ENCODE results near the gene PLEKHG3.

The PLEKHG3 gene

GRCh38 chr14:64771161-64771560 is 66.9 kb downstream of the PLEKHG3 start:
- no peak for TF ChIP-seq USF1 (IDR thresholded peaks at IDR 0.05)
- no peak for TF ChIP-seq CEBPB (IDR thresholded peaks at IDR 0.05)
- no peak for TF ChIP-seq EP300 (IDR thresholded peaks at IDR 0.05; ENCODE audit: borderline replicate concordance)
- no peak for TF ChIP-seq ZBTB7A (IDR thresholded peaks at IDR 0.05; ENCODE audit: low read depth)
- no peak for TF ChIP-seq REST (IDR thresholded peaks at IDR 0.05; ENCODE audit: low read depth)
- no peak for TF ChIP-seq TEAD4 (IDR thresholded peaks at IDR 0.05)
- no peak for TF ChIP-seq NFIC (IDR thresholded peaks at IDR 0.05)
- no peak for TF ChIP-seq MAX (IDR thresholded peaks at IDR 0.05)
- no peak for TF ChIP-seq EGR1 (IDR thresholded peaks at IDR 0.05)
- TF ChIP-seq FOXM1 (IDR thresholded peaks at IDR 0.05; ENCODE audit: borderline replicate concordance, low read depth): no peak
- no peak for TF ChIP-seq RAD21 (IDR thresholded peaks at IDR 0.05; ENCODE audit: low read depth)
- no peak for TF ChIP-seq YY1 (IDR thresholded peaks at IDR 0.05; ENCODE audit: low read depth)
- TF ChIP-seq TCF12 (IDR thresholded peaks at IDR 0.05; ENCODE audit: low read depth): no peak
- no peak for TF ChIP-seq CREB1 (IDR thresholded peaks at IDR 0.05; ENCODE audit: low read depth)
- TF ChIP-seq TAF1 (IDR thresholded peaks at IDR 0.05; ENCODE audit: low read depth): no peak

GRCh38 chr14:64772397-64772950 is 68.2 kb downstream of the PLEKHG3 start:
- TF ChIP-seq EGR1 (IDR thresholded peaks at IDR 0.05) (no peak), RAD21 (IDR thresholded peaks at IDR 0.05; ENCODE audit: low read depth) (peak; percentile 13; the same call in 1 of the 2 replicates), ZBTB7A (IDR thresholded peaks at IDR 0.05; ENCODE audit: low read depth) (no peak)

- TF ChIP-seq CREB1 (IDR thresholded peaks at IDR 0.05; ENCODE audit: low read depth) (no peak), FOXM1 (IDR thresholded peaks at IDR 0.05; ENCODE audit: borderline replicate concordance, low read depth) (no peak), NFIC (IDR thresholded peaks at IDR 0.05) (no peak), TEAD4 (IDR thresholded peaks at IDR 0.05) (no peak), TAF1 (IDR thresholded peaks at IDR 0.05; ENCODE audit: low read depth) (no peak), EP300 (IDR thresholded peaks at IDR 0.05; ENCODE audit: borderline replicate concordance) (no peak), REST (IDR thresholded peaks at IDR 0.05; ENCODE audit: low read depth) (no peak), EGR1 (IDR thresholded peaks at IDR 0.05) (no peak), MAX (IDR thresholded peaks at IDR 0.05) (no peak), CEBPB (IDR thresholded peaks at IDR 0.05) (no peak), YY1 (IDR thresholded peaks at IDR 0.05; ENCODE audit: low read depth) (no peak), RAD21 (IDR thresholded peaks at IDR 0.05; ENCODE audit: low read depth) (no peak), USF1 (IDR thresholded peaks at IDR 0.05) (no peak), ZBTB7A (IDR thresholded peaks at IDR 0.05; ENCODE audit: low read depth) (no peak), TCF12 (IDR thresholded peaks at IDR 0.05; ENCODE audit: low read depth) (no peak)
Measured at GRCh38 chr14:64773046-64773445, 68.8 kb downstream of the PLEKHG3 start.

GRCh38 chr14:64773577-64773976 is 69.4 kb downstream of the PLEKHG3 start:
- no peak for TF ChIP-seq CREB1 (IDR thresholded peaks at IDR 0.05; ENCODE audit: low read depth)
- TF ChIP-seq EGR1 (IDR thresholded peaks at IDR 0.05): no peak
- no peak for TF ChIP-seq MAX (IDR thresholded peaks at IDR 0.05)
- no peak for TF ChIP-seq EP300 (IDR thresholded peaks at IDR 0.05; ENCODE audit: borderline replicate concordance)
- TF ChIP-seq REST (IDR thresholded peaks at IDR 0.05; ENCODE audit: low read depth): no peak
- TF ChIP-seq NFIC (IDR thresholded peaks at IDR 0.05): no peak
- no peak for TF ChIP-seq FOXM1 (IDR thresholded peaks at IDR 0.05; ENCODE audit: borderline replicate concordance, low read depth)
- TF ChIP-seq RAD21 (IDR thresholded peaks at IDR 0.05; ENCODE audit: low read depth): no peak
- no peak for TF ChIP-seq YY1 (IDR thresholded peaks at IDR 0.05; ENCODE audit: low read depth)
- TF ChIP-seq ZBTB7A (IDR thresholded peaks at IDR 0.05; ENCODE audit: low read depth): no peak
- no peak for TF ChIP-seq TAF1 (IDR thresholded peaks at IDR 0.05; ENCODE audit: low read depth)
- TF ChIP-seq USF1 (IDR thresholded peaks at IDR 0.05): no peak
- TF ChIP-seq CEBPB (IDR thresholded peaks at IDR 0.05): no peak
- TF ChIP-seq TEAD4 (IDR thresholded peaks at IDR 0.05): no peak
- TF ChIP-seq TCF12 (IDR thresholded peaks at IDR 0.05; ENCODE audit: low read depth): no peak
